GM12878 (cell line): Measurements from ENCODE around the gene ERC2. TPM values are rescaled to one million over a fixed set of nuclear protein-coding genes. Genes with fewer than 3 reads are reported as not detected.

Source experiments
- ATAC-seq: fragments of 200-7000 bp; cut with Tn5 transposase; 3 replicates; pipeline ENCODE4 v1.9.1; 2020; ENCODE audit warnings: mild to moderate bottlenecking, moderate library complexity
- BruUV-seq: library from RNA; stranded (reverse); fragments of 400-500 nt; replicated peaks from 2 replicates; lab custom pipeline; 2021; lab: Mats Ljungman, UMichigan
- CTCF ChIA-PET: fragments of 300-600 bp; sonication (Branson Sonifier 250); formaldehyde crosslinking; extraction: SDS; loops from one replicate; lab custom pipeline; 2021; ENCODE audit warnings: inconsistent platforms; lab: Yijun Ruan, JAX
- POLR2A ChIA-PET: fragments of 350-600 bp; formaldehyde crosslinking; extraction: SDS; loops from one replicate; lab custom pipeline; 2021; ENCODE audit warnings: inconsistent platforms; lab: Charles Lee
- RAD21 ChIA-PET: fragments of 300-600 bp; sonication (Branson Sonifier 250); formaldehyde crosslinking; loops from one replicate; lab custom pipeline; 2023; ENCODE audit warnings: antibody characterized with exemption; ENCODE audit not compliant: unreplicated experiment; lab: Charles Lee
- SMC1A ChIA-PET: fragments of 300-600 bp; sonication (Branson Sonifier 250); formaldehyde crosslinking; loops from one replicate; lab custom pipeline; 2023; ENCODE audit not compliant: unreplicated experiment, uncharacterized antibody; lab: Charles Lee
- DNase-seq: peaks from one replicate; pipeline ENCODE4 v3.0.0-alpha.2; 2011; ENCODE audit warnings: low read depth, low spot score
- FAIRE-seq: peaks from 3 replicates; lab custom pipeline; 2011; peaks lifted over from hg19 to GRCh38; lab: Jason Lieb, UNC
- H2AFZ ChIP-seq: 2 replicates; pipeline ENCODE4 v1.6.0; 2011; ENCODE audit warnings: low read depth, low read length, control low read depth; ENCODE audit not compliant: control insufficient read depth
- H3K27ac ChIP-seq: 2 replicates; pipeline ENCODE4 v1.5.1; 2011; ENCODE audit warnings: control low read depth; ENCODE audit not compliant: control insufficient read depth, insufficient read depth
- H3K27me3 ChIP-seq, 2 experiments: replicated peaks in 1 of 2; 2 replicates each; pipeline versions ENCODE4 v1.6.0 to v1.6.1; 2011; ENCODE audit warnings: low read length in 1 of 2; ENCODE audit not compliant: control insufficient read depth in 2 of 2, insufficient read depth in 2 of 2
- H3K36me3 ChIP-seq, 2 experiments: 2 replicates each; pipeline ENCODE4 v1.5.1; 2011; ENCODE audit warnings: low read length in 1 of 2; ENCODE audit not compliant: control insufficient read depth in 2 of 2, insufficient read depth in 2 of 2
- H3K4me1 ChIP-seq: 2 replicates; pipeline ENCODE4 v1.6.1; 2011; ENCODE audit warnings: mild to moderate bottlenecking, low read length, moderate library complexity, mixed read lengths; ENCODE audit not compliant: control insufficient read depth, insufficient read depth
- H3K4me2 ChIP-seq: 2 replicates; pipeline ENCODE4 v1.6.0; 2011; ENCODE audit warnings: control low read depth; ENCODE audit not compliant: control insufficient read depth, insufficient read depth
- H3K4me3 ChIP-seq: fragments of 200-600 bp; sonication (generic); 2 replicates; pipeline ENCODE4 v1.5.1; 2016
- H3K79me2 ChIP-seq: 2 replicates; pipeline ENCODE4 v1.6.0; 2011; ENCODE audit warnings: low read length; ENCODE audit not compliant: control insufficient read depth, insufficient read depth
- H3K9ac ChIP-seq: 2 replicates; pipeline ENCODE4 v1.8.0; 2011; ENCODE audit warnings: low read length, control low read depth, mixed read lengths; ENCODE audit not compliant: control insufficient read depth, insufficient read depth
- H3K9me3 ChIP-seq: replicated peaks from 3 replicates; pipeline ENCODE4 v1.5.1; 2011; ENCODE audit warnings: mild to moderate bottlenecking, low read length; ENCODE audit not compliant: control insufficient read depth, insufficient read depth
- H4K20me1 ChIP-seq: 2 replicates; pipeline ENCODE4 v1.6.0; 2011; ENCODE audit not compliant: control insufficient read depth, insufficient read depth
- BHLHE40 ChIP-seq, 2 experiments: fragments of 450-650 bp in 1 of 2; IDR thresholded peaks; 2 replicates each; pipeline ENCODE4 v1.6.1; 2011 to 2017; ENCODE audit warnings: low read depth in 2 of 2, borderline replicate concordance in 1 of 2, improper control_type of control experiment in 1 of 2, low read length in 1 of 2, mild to moderate bottlenecking in 1 of 2
- CREM ChIP-seq: IDR thresholded peaks from 2 replicates; pipeline ENCODE4 v1.6.1; 2014; ENCODE audit warnings: antibody characterized with exemption, low read depth
- EP300 ChIP-seq, 2 experiments: fragments of 150-350 bp in 1 of 2; IDR thresholded peaks; 2 replicates each; pipeline ENCODE4 v1.6.1; 2011 to 2012; ENCODE audit warnings: low read depth in 2 of 2, low read length in 2 of 2, borderline replicate concordance in 1 of 2, improper control_type of control experiment in 1 of 2, inconsistent platforms in 1 of 2; ENCODE audit not compliant: control insufficient read depth in 1 of 2
- FOXM1 ChIP-seq: IDR thresholded peaks from 2 replicates; pipeline ENCODE4 v1.6.1; 2012; ENCODE audit warnings: low read depth, mild to moderate bottlenecking, inconsistent platforms, low read length, moderate library complexity
- HDGF ChIP-seq: fragments of 450-650 bp; IDR thresholded peaks from 2 replicates; pipeline ENCODE4 v1.6.1; 2016; ENCODE audit warnings: antibody characterized with exemption
- MEF2A ChIP-seq: IDR thresholded peaks from 2 replicates; pipeline ENCODE4 v1.6.1; 2011; ENCODE audit warnings: low read depth, mild to moderate bottlenecking, low read length, moderate library complexity; ENCODE audit not compliant: insufficient read depth
- NR2C1 ChIP-seq: fragments of 450-650 bp; IDR thresholded peaks from 2 replicates; pipeline ENCODE4 v1.6.1; 2017; ENCODE audit warnings: antibody characterized with exemption, mild to moderate bottlenecking, moderate library complexity
- NR2F1 ChIP-seq: fragments of 450-650 bp; conservative IDR thresholded peaks from 2 replicates; pipeline ENCODE4 v1.6.1; 2017; ENCODE audit warnings: mild to moderate bottlenecking
- NRF1 ChIP-seq: conservative IDR thresholded peaks from 2 replicates; pipeline ENCODE4 v1.6.1; 2011; ENCODE audit warnings: mild to moderate bottlenecking, low read depth, low read length, improper control_type of control experiment
- POU2F2 ChIP-seq: IDR thresholded peaks from 3 replicates; pipeline ENCODE4 v1.6.1; 2011; ENCODE audit warnings: low read depth, mild to moderate bottlenecking, low read length, borderline replicate concordance
- SP1 ChIP-seq: IDR thresholded peaks from one replicate; pipeline ENCODE4 v1.6.1; 2011; ENCODE audit warnings: low read depth, low read length
- SRF ChIP-seq, 2 experiments: IDR thresholded peaks; 2 replicates each; pipeline ENCODE4 v1.6.1; 2011; ENCODE audit warnings: low read depth in 2 of 2, low read length in 2 of 2, mild to moderate bottlenecking in 1 of 2, moderate library complexity in 1 of 2
- STAT1 ChIP-seq: fragments of 450-650 bp; conservative IDR thresholded peaks from 2 replicates; pipeline ENCODE4 v1.6.1; 2014; ENCODE audit warnings: antibody characterized with exemption, mild to moderate bottlenecking
- STAT3 ChIP-seq: IDR thresholded peaks from 2 replicates; pipeline ENCODE4 v1.6.1; 2011; ENCODE audit warnings: low read depth, low read length, improper control_type of control experiment
- TBL1XR1 ChIP-seq: IDR thresholded peaks from 2 replicates; pipeline ENCODE4 v1.6.1; 2012; ENCODE audit warnings: low read depth, low read length, improper control_type of control experiment
- YBX1 ChIP-seq: fragments of 450-650 bp; IDR thresholded peaks from 2 replicates; pipeline ENCODE4 v1.6.1; 2016; ENCODE audit warnings: antibody characterized with exemption
- WGBS: methylation state at CpG from one replicate; pipeline ENCODE4 v1.1.6; 2016; ENCODE audit warnings: low lambda C conversion rate; ENCODE audit not compliant: insufficient replicate concordance, insufficient coverage; ENCODE audit errors: missing lambda C conversion rate; 5-methylcytosine and 5-hydroxymethylcytosine counted together
- in situ Hi-C: fragments of 300-500 bp; cut with MboI; formaldehyde crosslinking; loops from 9 replicates; pipeline ENCODE4 v1.14.3; 2018; ENCODE audit warnings: mixed read lengths
- intact Hi-C: fragments of 100-400 bp; cut with micrococcal nuclease; formaldehyde crosslinking; loops from one replicate; pipeline ENCODE4 v1.14.2; 2022; ENCODE audit not compliant: unreplicated experiment
- polyA plus RNA-seq, 11 experiments: library from polyadenylated mRNA; depleted of rRNA in 4 of 11; unstranded in 6 of 11; stranded (reverse) in 5 of 11; fragments of >200 nt; fragmentation: Nextera tagmentation in 4 of 11; fragmentation: Illumina TruSeq in 1 of 11; extraction: Ambion mirVana in 4 of 11; extraction: Trizol in 1 of 11; gene quantifications; 1 replicate in 1 of 11; 2 replicates in 10 of 11; pipeline versions ENCODE4 v1.2.1 to v1.2.3, GENCODE V29; 2011 to 2016; ENCODE audit warnings: inconsistent platforms in 2 of 11, missing spikeins in 2 of 11, low read depth in 1 of 11
- total RNA-seq, 4 experiments: library from RNA; depleted of rRNA in 3 of 4; stranded (reverse); fragments of >200 nt in 3 of 4; fragmentation: Illumina TruSeq in 1 of 4; extraction: Trizol in 1 of 4; gene quantifications; 2 replicates each; pipeline versions ENCODE4 v1.2.1 to v1.2.3, GENCODE V29; 2013 to 2021
- TF ChIP-seq, protein P1 (sequence below): IDR thresholded peaks from 2 replicates; pipeline ENCODE4 v1.6.1; 2012; ENCODE audit warnings: low read depth, low read length, improper control_type of control experiment
- TF ChIP-seq, protein P2 (sequence below): IDR thresholded peaks from 2 replicates; pipeline ENCODE4 v1.6.1; 2012; ENCODE audit warnings: improper control_type of control experiment, low read depth, low read length; ENCODE audit not compliant: insufficient replicate concordance
- TF ChIP-seq, protein P3 (sequence below): IDR thresholded peaks from 2 replicates; pipeline ENCODE4 v1.6.1; 2012; ENCODE audit warnings: low read length, inconsistent platforms

ERC2 gene
- total and polyA plus RNA-seq, 10 of the 15 experiments (the other 5 are each of a cell fraction or from before 2014, with no cell fraction given) = 0.06 to 1.4 (median 0.12) TPM; not detected in 3

DNA sequence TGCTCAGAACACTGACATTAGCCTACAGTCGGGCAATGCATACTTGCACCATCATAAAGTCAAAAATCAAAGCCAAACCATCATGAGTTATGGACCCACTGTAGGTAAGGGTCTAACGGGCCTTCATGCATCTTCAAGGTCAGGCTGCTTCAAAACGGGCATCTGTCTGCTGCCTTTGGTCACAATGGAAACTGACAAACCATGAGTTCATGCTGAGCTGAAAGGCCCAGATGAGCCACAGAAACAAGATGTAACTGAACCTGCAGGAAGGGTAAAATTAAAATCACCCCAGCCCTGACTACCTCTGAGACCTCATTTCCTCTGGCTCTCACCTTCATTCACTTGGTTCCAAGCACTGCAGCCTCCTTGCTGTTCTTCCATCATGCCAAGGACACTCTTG lies 143.8 kb downstream of the ERC2 start:
- in situ Hi-C loops (no loop called here), intact Hi-C loops (no loop called here)
- DNase-seq (no peak), FAIRE-seq (no peak), ATAC-seq (no peak)
- no peak overlapping the region for H2AFZ ChIP-seq
- no peaks in the 10 kb centered on the region for H4K20me1 ChIP-seq
- H3K79me2 ChIP-seq = no peaks in the 10 kb centered on the region
- H3K36me3 ChIP-seq = no peaks in the 10 kb centered on the region
- TF ChIP-seq YBX1 (no peak), STAT1 (no peak), FOXM1 (no peak), SP1 (no peak), TBL1XR1 (no peak), CREM (no peak), POU2F2 (no peak), NR2C1 (no peak), SRF (IDR thresholded peaks at IDR 0.05; ENCODE audit: low read depth in 2 of 2, low read length in 2 of 2) (no peak), BHLHE40 (IDR thresholded peaks at IDR 0.05; ENCODE audit: borderline replicate concordance in 1 of 2, low read depth in 2 of 2, low read length in 1 of 2) (no peak), MEF2A (no peak), NRF1 (no peak), NR2F1 (no peak), HDGF (no peak), STAT3 (no peak), EP300 (IDR thresholded peaks at IDR 0.05; ENCODE audit: borderline replicate concordance in 1 of 2, control insufficient read depth in 1 of 2, low read depth in 2 of 2, low read length in 2 of 2) (no peak)
- TF ChIP-seq, protein P1, sequence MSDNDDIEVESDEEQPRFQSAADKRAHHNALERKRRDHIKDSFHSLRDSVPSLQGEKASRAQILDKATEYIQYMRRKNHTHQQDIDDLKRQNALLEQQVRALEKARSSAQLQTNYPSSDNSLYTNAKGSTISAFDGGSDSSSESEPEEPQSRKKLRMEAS = no peak
- TF ChIP-seq, protein P2, sequence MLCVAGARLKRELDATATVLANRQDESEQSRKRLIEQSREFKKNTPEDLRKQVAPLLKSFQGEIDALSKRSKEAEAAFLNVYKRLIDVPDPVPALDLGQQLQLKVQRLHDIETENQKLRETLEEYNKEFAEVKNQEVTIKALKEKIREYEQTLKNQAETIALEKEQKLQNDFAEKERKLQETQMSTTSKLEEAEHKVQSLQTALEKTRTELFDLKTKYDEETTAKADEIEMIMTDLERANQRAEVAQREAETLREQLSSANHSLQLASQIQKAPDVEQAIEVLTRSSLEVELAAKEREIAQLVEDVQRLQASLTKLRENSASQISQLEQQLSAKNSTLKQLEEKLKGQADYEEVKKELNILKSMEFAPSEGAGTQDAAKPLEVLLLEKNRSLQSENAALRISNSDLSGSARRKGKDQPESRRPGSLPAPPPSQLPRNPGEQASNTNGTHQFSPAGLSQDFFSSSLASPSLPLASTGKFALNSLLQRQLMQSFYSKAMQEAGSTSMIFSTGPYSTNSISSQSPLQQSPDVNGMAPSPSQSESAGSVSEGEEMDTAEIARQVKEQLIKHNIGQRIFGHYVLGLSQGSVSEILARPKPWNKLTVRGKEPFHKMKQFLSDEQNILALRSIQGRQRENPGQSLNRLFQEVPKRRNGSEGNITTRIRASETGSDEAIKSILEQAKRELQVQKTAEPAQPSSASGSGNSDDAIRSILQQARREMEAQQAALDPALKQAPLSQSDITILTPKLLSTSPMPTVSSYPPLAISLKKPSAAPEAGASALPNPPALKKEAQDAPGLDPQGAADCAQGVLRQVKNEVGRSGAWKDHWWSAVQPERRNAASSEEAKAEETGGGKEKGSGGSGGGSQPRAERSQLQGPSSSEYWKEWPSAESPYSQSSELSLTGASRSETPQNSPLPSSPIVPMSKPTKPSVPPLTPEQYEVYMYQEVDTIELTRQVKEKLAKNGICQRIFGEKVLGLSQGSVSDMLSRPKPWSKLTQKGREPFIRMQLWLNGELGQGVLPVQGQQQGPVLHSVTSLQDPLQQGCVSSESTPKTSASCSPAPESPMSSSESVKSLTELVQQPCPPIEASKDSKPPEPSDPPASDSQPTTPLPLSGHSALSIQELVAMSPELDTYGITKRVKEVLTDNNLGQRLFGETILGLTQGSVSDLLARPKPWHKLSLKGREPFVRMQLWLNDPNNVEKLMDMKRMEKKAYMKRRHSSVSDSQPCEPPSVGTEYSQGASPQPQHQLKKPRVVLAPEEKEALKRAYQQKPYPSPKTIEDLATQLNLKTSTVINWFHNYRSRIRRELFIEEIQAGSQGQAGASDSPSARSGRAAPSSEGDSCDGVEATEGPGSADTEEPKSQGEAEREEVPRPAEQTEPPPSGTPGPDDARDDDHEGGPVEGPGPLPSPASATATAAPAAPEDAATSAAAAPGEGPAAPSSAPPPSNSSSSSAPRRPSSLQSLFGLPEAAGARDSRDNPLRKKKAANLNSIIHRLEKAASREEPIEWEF = no peak
- TF ChIP-seq, protein P3, sequence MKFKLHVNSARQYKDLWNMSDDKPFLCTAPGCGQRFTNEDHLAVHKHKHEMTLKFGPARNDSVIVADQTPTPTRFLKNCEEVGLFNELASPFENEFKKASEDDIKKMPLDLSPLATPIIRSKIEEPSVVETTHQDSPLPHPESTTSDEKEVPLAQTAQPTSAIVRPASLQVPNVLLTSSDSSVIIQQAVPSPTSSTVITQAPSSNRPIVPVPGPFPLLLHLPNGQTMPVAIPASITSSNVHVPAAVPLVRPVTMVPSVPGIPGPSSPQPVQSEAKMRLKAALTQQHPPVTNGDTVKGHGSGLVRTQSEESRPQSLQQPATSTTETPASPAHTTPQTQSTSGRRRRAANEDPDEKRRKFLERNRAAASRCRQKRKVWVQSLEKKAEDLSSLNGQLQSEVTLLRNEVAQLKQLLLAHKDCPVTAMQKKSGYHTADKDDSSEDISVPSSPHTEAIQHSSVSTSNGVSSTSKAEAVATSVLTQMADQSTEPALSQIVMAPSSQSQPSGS = no peak
- CTCF ChIA-PET = interaction anchor here (1.1 to 1.2 kb wide), 2 partner anchors 16 to 21 kb away, joined by 3 to 4 read pairs; no protein-coding TSS in a partner anchor
- no TSS peak for BruUV-seq
- H3K27me3 ChIP-seq = no peaks in the 10 kb centered on the region; a peak in 1 of 4 replicates
- H3K9me3 ChIP-seq = no peaks in the 10 kb centered on the region
- no peak overlapping the region for H3K27ac ChIP-seq
- no peak overlapping the region for H3K4me3 ChIP-seq
- RAD21 ChIA-PET = no interaction called here
- no peak overlapping the region for H3K9ac ChIP-seq
- H3K4me1 ChIP-seq = no peaks in the 10 kb centered on the region
- WGBS = 33% methylated on average over 3 of the region's 3 CpGs
- SMC1A ChIA-PET = no interaction called here
- H3K4me2 ChIP-seq = no peak overlapping the region
- POLR2A ChIA-PET = no interaction called here
